ENCODE data around the gene KCNJ10.

Gene KCNJ10

DNA sequence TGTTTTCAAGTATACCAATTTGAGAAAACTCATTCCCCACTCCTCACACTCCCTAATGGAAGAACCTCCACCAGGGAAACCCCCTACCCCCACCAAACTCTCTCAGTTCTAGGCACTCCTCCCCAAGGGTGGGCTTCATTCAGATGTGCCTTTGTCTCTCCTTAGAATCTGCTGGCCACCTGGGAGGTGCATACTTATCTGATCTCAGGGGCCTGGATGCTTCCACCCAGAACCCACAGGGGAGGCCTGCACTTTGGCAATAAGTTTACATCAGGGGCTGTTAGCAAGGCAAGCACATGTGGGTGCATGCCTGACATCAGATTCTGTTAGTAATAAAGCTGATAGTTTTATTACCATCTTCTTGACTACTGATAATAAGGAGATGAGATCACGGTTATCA lies 83.4 kb downstream of the KCNJ10 start:
- H3K9me2 ChIP-seq (replicated peaks; ENCODE audit: insufficient read depth, low read length), result no peaks in the 10 kb centered on the region
- no peak overlapping the region for H3K4me2 ChIP-seq (ENCODE audit: low read depth, low read length)
- TF ChIP-seq, protein P1, sequence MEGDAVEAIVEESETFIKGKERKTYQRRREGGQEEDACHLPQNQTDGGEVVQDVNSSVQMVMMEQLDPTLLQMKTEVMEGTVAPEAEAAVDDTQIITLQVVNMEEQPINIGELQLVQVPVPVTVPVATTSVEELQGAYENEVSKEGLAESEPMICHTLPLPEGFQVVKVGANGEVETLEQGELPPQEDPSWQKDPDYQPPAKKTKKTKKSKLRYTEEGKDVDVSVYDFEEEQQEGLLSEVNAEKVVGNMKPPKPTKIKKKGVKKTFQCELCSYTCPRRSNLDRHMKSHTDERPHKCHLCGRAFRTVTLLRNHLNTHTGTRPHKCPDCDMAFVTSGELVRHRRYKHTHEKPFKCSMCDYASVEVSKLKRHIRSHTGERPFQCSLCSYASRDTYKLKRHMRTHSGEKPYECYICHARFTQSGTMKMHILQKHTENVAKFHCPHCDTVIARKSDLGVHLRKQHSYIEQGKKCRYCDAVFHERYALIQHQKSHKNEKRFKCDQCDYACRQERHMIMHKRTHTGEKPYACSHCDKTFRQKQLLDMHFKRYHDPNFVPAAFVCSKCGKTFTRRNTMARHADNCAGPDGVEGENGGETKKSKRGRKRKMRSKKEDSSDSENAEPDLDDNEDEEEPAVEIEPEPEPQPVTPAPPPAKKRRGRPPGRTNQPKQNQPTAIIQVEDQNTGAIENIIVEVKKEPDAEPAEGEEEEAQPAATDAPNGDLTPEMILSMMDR (IDR thresholded peaks at IDR 0.05; ENCODE audit: low read length), result no peak
- TF ChIP-seq EZH2 (optimal IDR thresholded peaks at IDR 0.05; ENCODE audit: low read depth, low read length), result no peak
- no peak for TF ChIP-seq EZH2phosphoT487 (IDR thresholded peaks at IDR 0.05; ENCODE audit: low read length)
- no peak for DNase-seq
- no peaks in the 10 kb centered on the region for H4K20me1 ChIP-seq (ENCODE audit: insufficient read depth, low read length)
- H3K79me2 ChIP-seq (ENCODE audit: low read length), result no peaks in the 10 kb centered on the region
- H3K27me3 ChIP-seq (replicated peaks; ENCODE audit: insufficient read depth, low read length), result no peaks in the 10 kb centered on the region
- H3K9ac ChIP-seq (ENCODE audit: low read length), result no peak overlapping the region
- no peaks in the 10 kb centered on the region for H3F3A ChIP-seq (ENCODE audit: insufficient read depth, low read length)
- H3K36me3 ChIP-seq (replicated peaks; ENCODE audit: insufficient read depth, low read length), result no peaks in the 10 kb centered on the region
- no peaks in the 10 kb centered on the region for H3K9me3 ChIP-seq (replicated peaks; ENCODE audit: insufficient read depth, low read length)
- H3K4me1 ChIP-seq (ENCODE audit: low read length), result no peaks in the 10 kb centered on the region
- H2AFZ ChIP-seq (ENCODE audit: low read length), result no peak overlapping the region
- H3K27ac ChIP-seq (ENCODE audit: low read length), result no peak overlapping the region
- no peak overlapping the region for H3K4me3 ChIP-seq (ENCODE audit: low read length)

DNA sequence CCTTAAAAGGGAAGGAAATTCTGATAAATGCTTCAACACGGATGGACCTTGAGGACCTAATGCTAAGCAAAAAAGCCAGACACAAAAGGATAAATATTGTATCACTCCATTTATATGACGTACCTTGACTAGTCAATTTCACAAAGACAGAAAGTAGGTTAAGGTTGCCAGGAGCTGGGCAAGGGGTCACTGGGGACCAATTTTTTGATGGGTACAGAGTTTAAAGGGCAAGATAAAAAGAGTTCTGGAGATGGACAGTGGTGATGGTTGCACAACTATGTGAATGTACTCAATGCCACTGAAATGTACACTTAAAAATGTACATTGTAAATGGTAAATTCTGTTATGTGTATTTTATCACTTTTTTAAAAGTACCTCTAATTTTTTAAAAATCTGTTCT lies 83.9 kb downstream of the KCNJ10 start:
- Histone ChIP-seq H2AFZ (ENCODE audit: low read length) (no peak overlapping the region), H3K27me3 (replicated peaks; ENCODE audit: insufficient read depth, low read length) (no peaks in the 10 kb centered on the region), H3K36me3 (replicated peaks; ENCODE audit: insufficient read depth, low read length) (no peaks in the 10 kb centered on the region), H3K4me1 (ENCODE audit: low read length) (no peaks in the 10 kb centered on the region), H3K27ac (ENCODE audit: low read length) (no peak overlapping the region), H3K4me2 (ENCODE audit: low read depth, low read length) (no peak overlapping the region), H3K79me2 (ENCODE audit: low read length) (no peaks in the 10 kb centered on the region), H3K9ac (ENCODE audit: low read length) (no peak overlapping the region), H3K9me3 (replicated peaks; ENCODE audit: insufficient read depth, low read length) (no peaks in the 10 kb centered on the region), H3K4me3 (ENCODE audit: low read length) (no peak overlapping the region), H3K9me2 (replicated peaks; ENCODE audit: insufficient read depth, low read length) (no peaks in the 10 kb centered on the region), H3F3A (ENCODE audit: insufficient read depth, low read length) (no peaks in the 10 kb centered on the region), H4K20me1 (ENCODE audit: insufficient read depth, low read length) (no peaks in the 10 kb centered on the region)
- TF ChIP-seq, protein P1 (IDR thresholded peaks at IDR 0.05; ENCODE audit: low read length), result no peak
- TF ChIP-seq EZH2phosphoT487 (IDR thresholded peaks at IDR 0.05; ENCODE audit: low read length) (no peak), EZH2 (optimal IDR thresholded peaks at IDR 0.05; ENCODE audit: low read depth, low read length) (no peak)
- no peak for DNase-seq

DNA sequence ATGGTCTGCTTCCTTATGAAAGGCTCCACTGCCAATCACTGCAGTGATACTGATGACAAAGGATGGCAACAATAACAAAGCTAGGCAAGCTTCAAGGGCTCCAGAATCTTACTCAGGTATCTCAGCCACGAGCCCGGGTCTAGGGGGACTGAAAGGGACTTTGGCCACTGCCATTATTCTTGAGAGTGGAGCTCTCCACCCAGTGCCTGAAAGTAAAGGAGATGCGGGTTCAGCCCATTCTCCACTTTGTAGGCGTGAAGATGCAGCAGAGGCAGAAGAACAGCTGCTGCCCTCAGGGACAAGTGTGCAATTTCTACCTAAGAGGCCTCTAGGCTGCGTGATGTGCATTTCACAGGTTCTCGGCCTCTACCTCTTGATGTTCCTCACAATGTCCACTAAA lies 84.5 kb downstream of the KCNJ10 start:
- Histone ChIP-seq H3K9me2 (replicated peaks; ENCODE audit: insufficient read depth, low read length) (no peaks in the 10 kb centered on the region), H3F3A (ENCODE audit: insufficient read depth, low read length) (no peaks in the 10 kb centered on the region), H3K4me1 (ENCODE audit: low read length) (no peaks in the 10 kb centered on the region), H3K27ac (ENCODE audit: low read length) (no peak overlapping the region), H3K79me2 (ENCODE audit: low read length) (no peaks in the 10 kb centered on the region), H3K36me3 (replicated peaks; ENCODE audit: insufficient read depth, low read length) (no peaks in the 10 kb centered on the region), H3K27me3 (replicated peaks; ENCODE audit: insufficient read depth, low read length) (no peaks in the 10 kb centered on the region), H4K20me1 (ENCODE audit: insufficient read depth, low read length) (no peaks in the 10 kb centered on the region), H3K9ac (ENCODE audit: low read length) (no peak overlapping the region), H2AFZ (ENCODE audit: low read length) (no peak overlapping the region), H3K4me2 (ENCODE audit: low read depth, low read length) (no peak overlapping the region), H3K4me3 (ENCODE audit: low read length) (no peak overlapping the region), H3K9me3 (replicated peaks; ENCODE audit: insufficient read depth, low read length) (no peaks in the 10 kb centered on the region)
- DNase-seq, result no peak
- TF ChIP-seq EZH2phosphoT487 (IDR thresholded peaks at IDR 0.05; ENCODE audit: low read length) (no peak), EZH2 (optimal IDR thresholded peaks at IDR 0.05; ENCODE audit: low read depth, low read length) (no peak)
- TF ChIP-seq, protein P1 (IDR thresholded peaks at IDR 0.05; ENCODE audit: low read length), result no peak

Measured in MM.1S (cell line).